ENCODE data around the gene CDHR2.

Gene CDHR2

DNA sequence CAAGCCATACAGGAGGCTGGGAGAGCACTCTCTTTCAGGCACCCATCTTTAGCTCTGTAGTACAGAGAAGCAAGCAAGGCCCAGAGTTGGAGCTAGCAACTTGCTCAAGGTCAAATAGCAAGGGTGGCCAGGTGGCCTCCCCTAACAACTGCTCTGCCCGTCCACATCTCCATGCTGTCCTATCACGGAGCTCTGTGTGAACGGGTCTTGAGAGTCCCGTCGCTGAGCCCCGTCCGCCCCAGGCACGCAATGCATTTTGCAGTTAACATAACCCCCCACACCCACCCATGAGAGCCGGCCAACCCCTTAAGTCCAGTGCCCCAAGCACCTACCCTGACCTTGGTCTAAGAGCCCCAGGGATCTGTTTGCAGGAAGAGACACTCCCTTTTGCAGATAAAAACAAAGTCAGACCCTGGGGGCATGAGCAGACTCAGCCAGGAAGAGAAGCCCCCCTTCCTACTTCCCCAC, 13.4 kb upstream of the CDHR2 start:
- TF ChIP-seq CTCF (IDR thresholded peaks at IDR 0.05; ENCODE audit: low read depth, low read length, missing control alignments), result no peak
- no peak for DNase-seq (ENCODE audit: low read depth)
- in situ Hi-C loops (cut with HindIII; ENCODE audit: low sequenced_read_pairs), result no loop called here
- H3K4me3 ChIP-seq (ENCODE audit: low read depth, low read length), result peak overlapping the region; percentile 97

DNA sequence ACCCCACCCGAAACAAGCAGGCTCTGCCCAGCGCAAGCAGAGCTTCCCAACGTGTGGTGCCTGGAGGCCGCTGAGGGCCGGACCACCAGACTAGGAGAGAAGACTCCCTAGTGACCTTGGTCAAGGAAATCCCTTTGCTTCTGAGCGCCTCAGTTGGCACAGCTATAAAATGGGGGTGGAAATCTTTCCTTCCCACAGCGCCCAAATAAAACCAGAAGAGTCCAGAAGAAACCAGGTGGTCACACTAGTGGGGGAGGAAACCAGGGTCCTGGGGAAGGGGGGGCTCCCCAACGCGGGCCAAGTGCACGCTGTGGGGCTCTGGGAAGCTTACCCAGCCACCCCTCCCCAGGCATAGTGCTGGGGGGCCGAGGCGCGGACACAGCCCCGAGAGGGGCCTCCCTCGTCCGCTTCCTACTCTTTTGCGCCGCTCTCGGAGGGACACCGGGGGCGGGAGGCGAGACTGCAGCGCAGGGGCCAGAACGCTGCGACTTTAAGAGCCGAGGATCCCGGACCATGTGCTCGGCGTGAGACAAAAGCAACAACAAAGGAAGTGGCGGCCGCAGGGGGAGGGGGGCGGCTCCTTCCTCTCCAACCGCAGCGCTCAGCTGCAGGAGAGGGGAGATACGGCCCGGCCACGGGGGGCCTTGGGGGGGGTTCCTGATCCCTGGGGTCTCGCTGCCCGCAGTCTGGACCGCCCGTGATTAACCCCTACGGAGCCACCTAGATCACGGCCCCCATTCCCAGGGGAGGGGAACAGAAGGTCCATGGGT, 12.8 kb upstream of the CDHR2 start:
- peak overlapping the region; percentile 97 for H3K4me3 ChIP-seq (ENCODE audit: low read depth, low read length)
- peak; percentile 62 for DNase-seq (ENCODE audit: low read depth)
- in situ Hi-C loops (cut with HindIII; ENCODE audit: low sequenced_read_pairs), result no loop called here
- no peak for TF ChIP-seq CTCF (IDR thresholded peaks at IDR 0.05; ENCODE audit: low read depth, low read length, missing control alignments)

GRCh38 chr5:176536902-176537553, 12.1 kb upstream of the CDHR2 start, which contains the start of gene RNF44:
TSS of gene RNF44 (minus strand) at chr5:176537402. CDS start at chr5:176532472, 4,930 bp downstream.
- in situ Hi-C loops (cut with HindIII; ENCODE audit: low sequenced_read_pairs), result no loop called here

GRCh38 chr5:176537554-176538229, 11.4 kb upstream of the CDHR2 start:
- TF ChIP-seq CTCF (IDR thresholded peaks at IDR 0.05; ENCODE audit: low read depth, low read length, missing control alignments), result no peak
- peak overlapping the region; percentile 97 for H3K4me3 ChIP-seq (ENCODE audit: low read depth, low read length)
- in situ Hi-C loops (cut with HindIII; ENCODE audit: low sequenced_read_pairs), result no loop called here
- peak; percentile 99 for DNase-seq (ENCODE audit: low read depth)

More at GRCh38 chr5:176536902-176537553, 12.1 kb upstream of the CDHR2 start, which contains the start of gene RNF44:
- H3K4me3 ChIP-seq (ENCODE audit: low read depth, low read length), result peak within 1 kb of the TSS; percentile 97
- DNase-seq (ENCODE audit: low read depth), result peak; percentile 95
- TF ChIP-seq CTCF (IDR thresholded peaks at IDR 0.05; ENCODE audit: low read depth, low read length, missing control alignments), result no peak

DNA sequence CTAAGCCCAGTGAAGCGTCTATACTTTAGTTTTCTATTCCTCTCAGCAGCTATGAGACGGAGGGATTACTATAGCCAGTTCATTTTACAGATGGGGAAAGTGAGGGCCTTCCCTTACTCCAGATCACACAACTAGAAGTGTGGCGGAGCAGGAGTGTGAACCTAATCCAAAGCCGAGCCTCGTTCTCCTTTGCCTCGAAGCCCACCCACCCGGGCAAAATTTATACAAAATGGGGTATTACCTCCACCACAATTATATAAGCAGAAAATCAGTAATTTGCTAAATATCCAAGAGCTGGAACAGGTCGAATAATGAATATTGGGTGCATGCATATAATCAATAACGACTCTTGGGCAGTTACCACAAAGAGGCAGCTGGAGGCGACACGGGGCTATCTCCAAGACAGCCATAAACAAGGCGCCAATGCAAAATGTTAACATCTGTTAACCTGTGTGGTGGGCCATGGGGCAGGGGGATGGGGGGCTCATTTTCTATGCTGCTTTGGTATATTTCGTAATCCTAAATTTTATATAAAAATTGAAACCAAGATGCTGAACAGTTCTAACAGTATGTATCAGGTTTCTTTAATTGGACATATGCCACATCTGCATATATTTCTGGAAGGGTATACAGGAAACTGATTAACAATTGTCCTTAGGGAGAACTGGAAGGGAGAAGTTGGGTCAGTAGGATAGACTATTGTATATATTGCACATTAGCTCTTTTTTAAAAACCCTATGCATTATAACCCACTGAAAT, 10.7 kb upstream of the CDHR2 start:
- DNase-seq (ENCODE audit: low read depth), result no peak
- H3K4me3 ChIP-seq (ENCODE audit: low read depth, low read length), result peak overlapping the region; percentile 97
- in situ Hi-C loops (cut with HindIII; ENCODE audit: low sequenced_read_pairs), result no loop called here
- no peak for TF ChIP-seq CTCF (IDR thresholded peaks at IDR 0.05; ENCODE audit: low read depth, low read length, missing control alignments)

DNA sequence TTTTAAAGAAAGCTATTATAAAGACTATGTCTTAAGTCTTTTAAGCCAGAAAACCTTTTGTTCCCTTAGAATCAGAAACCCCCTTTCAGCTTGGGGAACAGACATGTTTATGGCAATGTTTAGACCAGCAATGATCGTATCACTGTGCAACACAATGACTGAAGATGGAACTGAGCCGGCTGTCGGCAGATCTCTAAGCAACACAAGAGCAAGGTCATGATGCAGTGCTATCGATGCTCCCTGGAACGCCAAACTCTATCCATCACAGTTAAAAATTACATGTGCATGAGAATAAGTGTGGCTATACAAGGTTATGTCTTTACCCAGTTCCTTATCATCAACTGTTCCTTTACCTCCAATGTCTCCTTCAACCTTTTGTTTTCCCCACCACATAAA, 10.2 kb upstream of the CDHR2 start:
- H3K4me3 ChIP-seq (ENCODE audit: low read depth, low read length), result no peak overlapping the region
- no peak for TF ChIP-seq CTCF (IDR thresholded peaks at IDR 0.05; ENCODE audit: low read depth, low read length, missing control alignments)
- DNase-seq (ENCODE audit: low read depth), result no peak
- in situ Hi-C loops (cut with HindIII; ENCODE audit: low sequenced_read_pairs), result no loop called here
